ENCODE results near the gene FAM240B. TPM values are rescaled to one million over a fixed set of nuclear protein-coding genes. Genes with fewer than 3 reads are reported as not detected.

FAM240B gene
- total and polyA plus RNA-seq, 12 donors, result not detected

GRCh38 chr9:38651400-38652042 is 68.4 kb downstream of the FAM240B start:
- Histone ChIP-seq H3K9me3 (replicated peaks in 1 of 3) (no peaks in the 10 kb centered on the region), H3K27me3 (no peaks in the 10 kb centered on the region), H3K36me3 (replicated peaks in 1 of 2) (no peaks in the 10 kb centered on the region), H3K27ac (no peak overlapping the region), H3K4me1 (replicated peaks in 1 of 2) (no peaks in the 10 kb centered on the region), H3K4me3 (no peak overlapping the region)
- WGBS, 4 donors, result 71 to 80% (median 73%) methylated on average over 8 of the region's 8 CpGs
- no peak for DNase-seq
- intact Hi-C loops (cut with DNase I), result no loop called here
- no peak for TF ChIP-seq CTCF (IDR thresholded peaks at IDR 0.05)
- no peak for TF ChIP-seq POLR2A (IDR thresholded peaks at IDR 0.05)

GRCh38 chr9:38650564-38650963 is 69.4 kb downstream of the FAM240B start:
- H3K4me1 ChIP-seq (replicated peaks in 1 of 2), result no peaks in the 10 kb centered on the region
- intact Hi-C loops (cut with DNase I), result no loop called here
- no peak for DNase-seq
- no peaks in the 10 kb centered on the region for H3K9me3 ChIP-seq (replicated peaks in 1 of 3)
- 85 to 90% (median 87%) methylated on average over 8 of the region's 8 CpGs for WGBS, 4 donors
- no peak for TF ChIP-seq CTCF (IDR thresholded peaks at IDR 0.05)
- no peak for TF ChIP-seq POLR2A (IDR thresholded peaks at IDR 0.05)
- no peak overlapping the region for H3K4me3 ChIP-seq
- no peak overlapping the region for H3K27ac ChIP-seq
- H3K27me3 ChIP-seq, result no peaks in the 10 kb centered on the region
- no peaks in the 10 kb centered on the region for H3K36me3 ChIP-seq (replicated peaks in 1 of 2)

GRCh38 chr9:38649731-38650363 is 70.1 kb downstream of the FAM240B start:
- intact Hi-C loops (cut with DNase I), result no loop called here
- no peak for TF ChIP-seq CTCF (IDR thresholded peaks at IDR 0.05)
- no peak for TF ChIP-seq POLR2A (IDR thresholded peaks at IDR 0.05)
- no peaks in the 10 kb centered on the region for H3K27me3 ChIP-seq
- no peaks in the 10 kb centered on the region for H3K36me3 ChIP-seq (replicated peaks in 1 of 2)
- H3K9me3 ChIP-seq (replicated peaks in 1 of 3), result no peaks in the 10 kb centered on the region
- no peak overlapping the region for H3K27ac ChIP-seq
- 74 to 83% (median 78%) methylated on average over 6 to 8 of the region's 8 CpGs for WGBS, 4 donors
- no peak overlapping the region for H3K4me3 ChIP-seq
- no peak for DNase-seq
- no peaks in the 10 kb centered on the region for H3K4me1 ChIP-seq (replicated peaks in 1 of 2)

- intact Hi-C loops (cut with DNase I), result no loop called here
- Histone ChIP-seq H3K4me3 (no peak overlapping the region), H3K27me3 (peaks cover 7% of the 10 kb centered on the region), H3K4me1 (replicated peaks in 1 of 2) (no peaks in the 10 kb centered on the region), H3K27ac (no peak overlapping the region), H3K9me3 (replicated peaks in 1 of 3) (no peaks in the 10 kb centered on the region), H3K36me3 (replicated peaks in 1 of 2) (no peaks in the 10 kb centered on the region)
- WGBS, 4 donors, result 33 to 57% (median 40%) methylated on average over 1 to 2 of the region's 2 CpGs
- no peak for DNase-seq
- TF ChIP-seq CTCF (IDR thresholded peaks at IDR 0.05) (no peak), POLR2A (IDR thresholded peaks at IDR 0.05) (no peak)
Observed at GRCh38 chr9:38644601-38645000, 75.3 kb downstream of the FAM240B start.

Small RNA genes within 50 kb of the gene (small RNA-seq; reads per million reads assigned to genes)
- 0 reads per million in 2 donors for gene RNU6-765P

Other genes with a start within 250 kb of the FAM240B start
- under 1 TPM in 5 of 9 donors, not detected in 4; 0.07 to 0.50 (median 0.13) TPM for gene ANKRD18A, start 99.5 kb downstream of the FAM240B start, total RNA-seq
- under 1 TPM; 0.07 to 0.56 (median 0.16) TPM for gene ANKRD18A, start 99.5 kb downstream of the FAM240B start, polyA plus RNA-seq

Data from adrenal gland (tissue), 12 donors.